Parathyroid adenoma (tissue), 2 donors: Measurements from ENCODE around the gene AFF1.

Source experiments
- H2AFZ ChIP-seq: fragments of 300-600 bp; sonication (generic); one replicate; pipeline ENCODE4 v1.7.0; 2017; ENCODE audit warnings: antibody characterized with exemption, mild to moderate bottlenecking
- H3K27ac ChIP-seq: fragments of 300-600 bp; sonication (generic); one replicate; pipeline ENCODE4 v1.7.0; 2017
- H3K27me3 ChIP-seq: fragments of 300-600 bp; sonication (generic); one replicate; pipeline ENCODE4 v1.7.0; 2017; ENCODE audit warnings: low read length; ENCODE audit not compliant: control insufficient read depth, insufficient read depth
- H3K36me3 ChIP-seq: fragments of 300-600 bp; sonication (generic); one replicate; pipeline ENCODE4 v1.7.0; 2017; ENCODE audit warnings: low read length; ENCODE audit not compliant: control insufficient read depth, insufficient read depth
- H3K4me1 ChIP-seq: fragments of 300-600 bp; sonication (generic); one replicate; pipeline ENCODE4 v1.7.0; 2017; ENCODE audit warnings: control low read depth
- H3K4me2 ChIP-seq: fragments of 300-600 bp; sonication (generic); one replicate; pipeline ENCODE4 v1.7.0; 2017; ENCODE audit warnings: low read length
- H3K4me3 ChIP-seq: fragments of 300-600 bp; sonication (generic); one replicate; pipeline ENCODE4 v1.7.0; 2017; ENCODE audit warnings: low read depth, low read length
- H3K79me2 ChIP-seq: fragments of 300-600 bp; sonication (generic); one replicate; pipeline ENCODE4 v1.7.0; 2017; ENCODE audit warnings: control low read depth
- H3K9ac ChIP-seq: fragments of 300-600 bp; sonication (generic); one replicate; pipeline ENCODE4 v1.7.0; 2017; ENCODE audit warnings: mild to moderate bottlenecking
- H3K9me3 ChIP-seq: fragments of 300-600 bp; sonication (generic); one replicate; pipeline ENCODE4 v1.7.0; 2017; ENCODE audit warnings: low read length; ENCODE audit not compliant: control insufficient read depth
- TF ChIP-seq, protein P1 (sequence below): fragments of 300-600 bp; sonication (generic); IDR thresholded peaks from one replicate; pipeline ENCODE4 v1.7.0; 2017; ENCODE audit warnings: antibody characterized with exemption, mild to moderate bottlenecking
- donor health status: primary hyperparathyroidism.

The AFF1 gene

DNA sequence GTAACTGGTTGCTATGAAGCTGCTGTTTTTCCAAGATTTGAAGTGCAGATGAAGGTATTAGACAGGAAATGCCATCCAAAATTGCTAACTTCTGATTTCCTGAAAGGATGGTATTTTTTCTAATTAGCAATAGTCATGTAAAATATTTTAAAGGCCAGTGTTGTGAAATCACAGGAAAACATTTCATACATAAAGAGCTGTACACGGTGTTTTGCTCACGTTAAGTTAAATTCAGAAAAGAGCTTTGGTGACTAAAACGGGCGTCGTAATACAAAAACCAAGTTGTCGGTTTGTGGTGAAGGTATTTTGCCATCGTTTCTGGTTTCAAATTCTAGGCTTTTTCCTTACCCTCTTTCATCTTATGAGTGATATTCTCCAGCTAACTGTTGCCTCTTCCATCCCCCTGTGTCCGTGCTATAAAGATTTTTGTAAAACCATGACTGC is 39.8 kb downstream of the AFF1 start:
- no peak overlapping the region for H3K4me3 ChIP-seq
- no peaks in the 10 kb centered on the region for H3K9me3 ChIP-seq
- H3K4me2 ChIP-seq: no peak overlapping the region
- no peaks in the 10 kb centered on the region for H3K27me3 ChIP-seq
- no peaks in the 10 kb centered on the region for H3K4me1 ChIP-seq
- H3K27ac ChIP-seq: no peak overlapping the region
- TF ChIP-seq, protein P1, sequence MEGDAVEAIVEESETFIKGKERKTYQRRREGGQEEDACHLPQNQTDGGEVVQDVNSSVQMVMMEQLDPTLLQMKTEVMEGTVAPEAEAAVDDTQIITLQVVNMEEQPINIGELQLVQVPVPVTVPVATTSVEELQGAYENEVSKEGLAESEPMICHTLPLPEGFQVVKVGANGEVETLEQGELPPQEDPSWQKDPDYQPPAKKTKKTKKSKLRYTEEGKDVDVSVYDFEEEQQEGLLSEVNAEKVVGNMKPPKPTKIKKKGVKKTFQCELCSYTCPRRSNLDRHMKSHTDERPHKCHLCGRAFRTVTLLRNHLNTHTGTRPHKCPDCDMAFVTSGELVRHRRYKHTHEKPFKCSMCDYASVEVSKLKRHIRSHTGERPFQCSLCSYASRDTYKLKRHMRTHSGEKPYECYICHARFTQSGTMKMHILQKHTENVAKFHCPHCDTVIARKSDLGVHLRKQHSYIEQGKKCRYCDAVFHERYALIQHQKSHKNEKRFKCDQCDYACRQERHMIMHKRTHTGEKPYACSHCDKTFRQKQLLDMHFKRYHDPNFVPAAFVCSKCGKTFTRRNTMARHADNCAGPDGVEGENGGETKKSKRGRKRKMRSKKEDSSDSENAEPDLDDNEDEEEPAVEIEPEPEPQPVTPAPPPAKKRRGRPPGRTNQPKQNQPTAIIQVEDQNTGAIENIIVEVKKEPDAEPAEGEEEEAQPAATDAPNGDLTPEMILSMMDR: no peak
- no peak overlapping the region for H3K9ac ChIP-seq
- no peaks in the 10 kb centered on the region for H3K36me3 ChIP-seq
- no peak overlapping the region for H2AFZ ChIP-seq
- peaks cover 2% of the 10 kb centered on the region for H3K79me2 ChIP-seq

DNA sequence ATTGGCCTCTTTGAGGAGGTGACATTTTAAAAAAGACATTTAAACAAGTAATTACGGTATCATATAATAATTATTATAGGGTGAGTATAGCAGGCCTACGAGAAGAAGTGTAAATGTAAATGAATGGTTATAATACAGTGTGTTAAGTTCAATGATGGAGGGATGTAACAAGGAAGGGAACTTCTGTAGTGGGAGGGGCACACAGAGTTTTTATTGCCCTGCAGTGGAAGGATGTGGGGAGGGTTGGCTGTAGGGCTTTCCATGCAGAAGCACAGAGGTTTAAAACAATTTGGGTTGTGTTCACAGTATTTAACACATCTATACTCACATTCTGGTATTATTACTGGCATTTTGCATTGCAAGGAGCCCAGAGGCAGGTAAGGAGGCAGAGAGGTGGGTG is 41.1 kb downstream of the AFF1 start:
- Histone ChIP-seq H3K36me3 (no peaks in the 10 kb centered on the region), H3K27me3 (no peaks in the 10 kb centered on the region), H2AFZ (no peak overlapping the region), H3K79me2 (peaks cover 2% of the 10 kb centered on the region), H3K4me2 (no peak overlapping the region), H3K4me3 (no peak overlapping the region), H3K9me3 (no peaks in the 10 kb centered on the region), H3K9ac (no peak overlapping the region), H3K27ac (no peak overlapping the region), H3K4me1 (no peaks in the 10 kb centered on the region)
- TF ChIP-seq, protein P1: no peak

DNA sequence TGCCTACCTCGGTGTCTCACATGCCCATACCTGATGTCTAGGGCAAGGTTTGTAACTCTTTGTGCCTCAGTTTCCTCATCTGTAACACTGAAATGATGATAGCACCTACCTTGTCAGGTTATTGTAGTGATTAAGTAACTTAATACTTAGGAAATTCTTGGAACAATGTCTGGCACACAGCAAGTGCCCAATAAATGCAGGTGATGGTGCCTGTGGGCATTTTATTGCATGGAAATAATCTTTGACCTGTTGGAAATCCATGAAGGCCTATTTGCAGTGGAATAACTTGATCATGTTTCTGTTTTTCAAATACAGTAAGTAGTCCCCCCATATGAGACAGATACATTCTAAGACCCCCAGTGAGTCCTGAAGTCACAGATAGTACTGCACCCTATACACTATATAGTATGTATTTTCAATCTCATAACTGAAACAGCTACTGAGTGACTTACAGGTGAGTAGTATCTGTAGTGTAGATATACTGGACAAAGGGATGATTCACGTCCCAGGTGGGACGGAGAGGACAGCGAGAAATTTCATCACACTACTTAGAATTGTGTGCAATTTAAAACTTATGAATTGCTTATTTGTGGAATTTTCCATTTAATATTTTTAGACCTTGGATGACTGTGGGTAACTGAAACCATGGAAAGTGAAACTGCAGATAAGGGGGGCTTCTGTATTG is 42.1 kb downstream of the AFF1 start:
- no peaks in the 10 kb centered on the region for H3K9me3 ChIP-seq
- H3K4me1 ChIP-seq: no peaks in the 10 kb centered on the region
- H3K27me3 ChIP-seq: no peaks in the 10 kb centered on the region
- H2AFZ ChIP-seq: no peak overlapping the region
- H3K36me3 ChIP-seq: no peaks in the 10 kb centered on the region
- H3K4me2 ChIP-seq: no peak overlapping the region
- TF ChIP-seq, protein P1: no peak
- H3K9ac ChIP-seq: no peak overlapping the region
- H3K79me2 ChIP-seq: peaks cover 2% of the 10 kb centered on the region
- H3K4me3 ChIP-seq: no peak overlapping the region
- H3K27ac ChIP-seq: no peak overlapping the region

DNA sequence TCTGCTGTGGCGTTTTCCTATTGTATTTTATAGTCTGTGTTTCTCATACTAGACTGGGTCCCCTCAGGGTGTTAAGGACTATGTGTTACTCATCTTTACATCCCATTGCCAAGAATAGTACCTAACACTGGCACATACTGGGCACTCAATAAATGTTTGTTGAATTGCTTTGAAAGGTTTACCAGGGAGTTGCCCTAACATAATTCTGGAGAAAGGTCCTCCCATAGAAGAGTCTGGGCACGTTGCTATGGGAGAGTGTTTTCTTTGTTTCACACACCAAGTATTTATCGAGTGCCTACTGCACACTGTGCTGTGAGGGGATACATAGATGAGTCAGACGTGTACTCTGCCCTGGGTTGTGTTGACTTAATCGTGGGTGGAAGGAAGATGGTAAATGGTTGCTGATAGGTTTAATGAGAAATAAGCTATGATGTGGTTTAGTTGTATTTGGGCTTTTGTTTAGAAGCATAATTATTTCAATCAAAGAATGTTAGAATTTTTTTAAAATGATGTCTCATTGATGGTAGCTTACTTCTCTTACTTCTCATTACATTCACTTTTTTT is 42.9 kb downstream of the AFF1 start:
- no peaks in the 10 kb centered on the region for H3K36me3 ChIP-seq
- TF ChIP-seq, protein P1: no peak
- no peaks in the 10 kb centered on the region for H3K4me1 ChIP-seq
- H3K27me3 ChIP-seq: no peaks in the 10 kb centered on the region
- no peak overlapping the region for H3K27ac ChIP-seq
- H3K9ac ChIP-seq: no peak overlapping the region
- H3K79me2 ChIP-seq: peaks cover 2% of the 10 kb centered on the region
- no peak overlapping the region for H2AFZ ChIP-seq
- H3K9me3 ChIP-seq: no peaks in the 10 kb centered on the region
- no peak overlapping the region for H3K4me3 ChIP-seq
- H3K4me2 ChIP-seq: no peak overlapping the region

DNA sequence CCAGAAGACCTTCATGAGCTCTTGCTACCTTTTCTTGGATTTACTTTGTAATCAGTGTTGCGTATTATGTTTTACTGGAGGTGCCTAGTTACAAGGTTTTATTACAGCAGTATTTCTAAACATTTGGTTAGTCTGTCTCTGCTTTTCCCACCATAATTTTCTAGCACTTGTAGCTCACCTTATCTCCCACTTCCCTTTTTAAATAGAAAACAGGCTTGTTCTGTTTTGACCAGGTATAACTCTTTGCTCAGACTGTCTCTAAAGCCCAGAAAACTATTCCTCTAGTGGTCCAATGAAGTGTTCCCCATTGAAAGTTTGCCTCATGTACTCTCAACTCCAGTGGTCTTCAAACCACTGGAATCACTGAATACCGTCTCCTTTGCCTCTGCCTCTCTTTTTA is 43.9 kb downstream of the AFF1 start:
- Histone ChIP-seq H3K9ac (no peak overlapping the region), H3K4me1 (no peaks in the 10 kb centered on the region), H3K27ac (no peak overlapping the region), H3K4me2 (no peak overlapping the region), H3K79me2 (peaks cover 2% of the 10 kb centered on the region), H3K36me3 (no peaks in the 10 kb centered on the region), H3K4me3 (no peak overlapping the region), H2AFZ (no peak overlapping the region), H3K9me3 (no peaks in the 10 kb centered on the region), H3K27me3 (no peaks in the 10 kb centered on the region)
- TF ChIP-seq, protein P1: no peak
